Measurements from ENCODE around the gene HSD3B7.
"Not testable (repeated sequence)": the region's sequence is repeated elsewhere in the genome, so short reads cannot be mapped to it uniquely, and the experiment has no call there.

The HSD3B7 gene

DNA sequence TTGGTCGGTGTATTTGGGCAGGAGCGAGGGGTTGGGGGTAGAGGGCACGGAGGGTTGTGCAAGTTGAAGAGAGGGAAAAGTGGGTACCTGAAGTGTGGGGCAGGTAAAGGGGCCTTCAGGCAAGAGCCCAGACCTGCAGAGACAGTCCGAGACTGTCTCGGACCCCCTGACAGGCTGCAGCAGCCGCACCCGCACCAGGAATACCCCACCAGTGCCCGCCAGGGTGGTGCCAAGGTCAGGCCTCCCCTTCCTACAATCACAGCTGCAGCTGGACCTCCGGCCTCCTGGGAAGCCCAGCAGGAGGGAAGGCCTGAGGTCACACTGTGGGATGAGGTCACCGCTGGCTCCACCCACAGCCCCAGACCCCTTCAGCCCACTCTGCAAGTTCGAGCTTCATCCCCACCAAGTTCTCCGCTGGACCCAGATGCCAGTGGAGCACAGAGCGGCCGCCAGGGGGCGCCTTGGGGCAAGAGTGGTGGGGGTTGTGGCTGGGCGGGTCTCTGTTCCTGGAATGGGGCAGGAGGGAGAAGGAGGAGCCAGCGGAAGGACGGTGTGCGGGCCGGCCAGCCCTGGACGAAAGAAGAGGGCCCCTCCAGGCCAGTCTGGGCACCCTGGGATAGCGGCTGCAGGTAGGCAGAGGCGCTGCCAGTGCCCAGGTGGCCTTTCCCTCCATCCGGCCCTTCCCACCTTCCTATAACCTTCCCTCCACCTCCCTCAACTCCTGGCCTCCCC lies at the start of gene HSD3B7:
HSD3B7 (plus strand) TSS at position 539 of the 732 bp plus-strand sequence. CDS start 452 bp downstream, outside the sequence.
- DNase-seq (ENCODE audit: low read depth) = peak; percentile 63

DNA sequence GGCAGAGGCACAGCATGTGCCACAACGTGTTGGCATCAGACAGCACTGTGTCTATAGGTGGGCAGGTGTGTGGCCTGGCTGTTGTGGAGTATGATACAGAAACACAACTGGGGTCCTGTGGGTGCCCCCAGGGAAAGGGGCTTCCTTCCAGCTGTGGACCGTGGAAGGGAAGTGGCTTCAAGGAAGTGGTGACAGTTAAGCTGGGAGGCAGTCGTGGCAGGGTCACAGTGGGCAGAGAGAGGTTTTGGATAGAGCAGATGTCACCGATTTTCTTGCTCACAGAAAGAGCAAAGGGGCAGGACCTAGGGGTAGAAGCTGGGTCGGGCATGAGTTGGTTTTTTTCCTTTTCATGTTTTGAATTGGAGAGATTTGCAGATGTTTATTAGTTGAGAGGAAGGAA lies 47.3 kb upstream of the HSD3B7 start:
- no peak for DNase-seq (ENCODE audit: low read depth)

DNA sequence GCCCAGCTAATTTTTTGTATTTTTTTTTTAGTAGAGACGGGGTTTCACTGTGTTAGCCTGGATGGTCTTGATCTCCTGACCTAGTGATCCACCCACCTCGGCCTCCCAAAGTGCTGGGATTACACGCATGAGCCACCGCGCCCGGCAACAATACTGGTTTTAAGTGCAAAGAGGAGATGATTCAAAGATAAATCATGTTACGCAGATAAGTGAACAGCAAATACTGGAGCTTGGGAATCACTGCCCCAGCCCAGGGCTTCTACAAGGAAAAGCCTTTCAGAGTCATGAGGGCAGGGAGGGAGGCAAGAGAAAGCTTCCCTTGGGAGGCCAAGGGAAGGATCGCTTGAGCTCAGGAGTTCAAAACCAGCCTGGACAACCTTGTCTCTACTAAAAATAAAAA lies 45.4 kb upstream of the HSD3B7 start:
- DNase-seq (ENCODE audit: low read depth) = not testable (repeated sequence)

DNA sequence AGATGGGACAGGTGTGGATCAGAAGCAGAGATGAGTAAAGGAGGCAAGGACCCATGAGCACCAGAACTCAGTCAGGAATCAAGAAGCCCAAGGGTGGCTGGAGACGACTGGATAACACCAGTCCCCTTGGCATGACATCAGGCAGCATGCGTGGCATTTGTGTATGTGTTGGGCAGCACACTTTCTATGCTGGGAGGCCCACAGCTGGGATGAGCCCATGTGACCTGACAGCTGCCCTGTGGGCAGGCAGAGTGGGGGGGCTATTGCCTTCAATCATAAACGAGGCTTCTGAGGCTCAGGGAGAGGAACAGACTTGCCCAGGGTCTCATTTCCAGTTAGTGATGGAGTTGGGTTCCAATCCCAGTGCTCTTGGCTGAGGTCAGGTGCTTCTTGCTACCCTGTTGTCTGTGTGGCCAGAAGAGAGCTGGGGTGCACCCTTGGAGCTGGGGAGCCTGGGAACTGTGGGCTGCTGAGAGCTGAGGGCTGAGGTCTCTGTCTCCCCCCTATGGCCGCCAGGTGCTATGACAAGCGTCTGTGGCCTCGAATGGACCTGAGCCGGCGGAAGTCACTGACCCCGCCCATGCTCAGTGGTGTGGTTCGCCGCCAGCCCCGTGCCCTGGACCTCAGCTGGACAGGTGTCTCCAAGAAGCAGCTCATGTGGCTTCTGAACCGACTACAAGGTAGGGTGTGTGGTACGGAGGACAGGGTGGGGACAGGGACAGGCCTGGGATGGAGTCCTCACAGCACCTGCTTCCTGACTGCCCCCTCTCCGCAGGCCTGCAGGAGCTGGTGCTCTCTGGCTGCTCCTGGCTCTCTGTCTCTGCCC lies 43.2 kb upstream of the HSD3B7 start:
- peak; percentile 31 for DNase-seq (ENCODE audit: low read depth)

DNA sequence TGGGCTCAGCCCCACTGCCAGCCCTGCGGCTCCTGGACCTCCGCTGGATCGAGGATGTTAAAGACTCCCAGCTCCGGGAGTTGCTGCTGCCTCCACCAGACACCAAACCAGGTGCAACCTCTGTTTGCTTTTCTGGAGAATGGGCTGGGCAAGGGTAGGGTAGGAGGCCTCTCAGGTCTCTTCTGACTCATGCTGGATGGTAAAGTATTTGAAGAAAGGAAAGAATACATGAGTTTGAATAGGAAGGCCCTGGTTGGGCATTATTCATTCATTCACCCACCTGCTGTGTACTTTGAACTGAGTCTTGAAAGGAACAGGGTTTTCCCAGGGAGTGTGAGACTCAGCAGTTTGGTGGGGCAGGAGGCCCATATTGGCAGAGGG lies 42.6 kb upstream of the HSD3B7 start:
- no peak for DNase-seq (ENCODE audit: low read depth)

DNA sequence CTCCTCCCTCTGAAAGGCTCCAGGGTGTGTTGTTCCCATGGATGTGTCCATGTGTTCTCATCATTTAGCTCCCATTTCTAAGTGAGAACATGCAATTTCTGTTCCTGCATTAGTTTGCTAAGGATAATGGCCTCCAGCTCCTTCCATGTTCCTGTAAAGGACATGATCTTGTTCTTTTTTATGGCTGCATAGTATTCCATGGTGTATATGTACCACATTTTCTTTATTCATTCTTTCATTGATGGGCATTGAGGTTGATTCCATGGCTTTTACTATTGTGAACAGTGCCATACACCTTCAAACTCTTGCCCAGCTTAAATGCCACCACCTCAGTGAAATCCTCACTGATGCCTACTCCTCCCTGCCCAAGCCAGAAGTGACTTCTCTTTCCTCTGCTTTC lies 40.7 kb upstream of the HSD3B7 start:
- no peak for DNase-seq (ENCODE audit: low read depth)

DNA sequence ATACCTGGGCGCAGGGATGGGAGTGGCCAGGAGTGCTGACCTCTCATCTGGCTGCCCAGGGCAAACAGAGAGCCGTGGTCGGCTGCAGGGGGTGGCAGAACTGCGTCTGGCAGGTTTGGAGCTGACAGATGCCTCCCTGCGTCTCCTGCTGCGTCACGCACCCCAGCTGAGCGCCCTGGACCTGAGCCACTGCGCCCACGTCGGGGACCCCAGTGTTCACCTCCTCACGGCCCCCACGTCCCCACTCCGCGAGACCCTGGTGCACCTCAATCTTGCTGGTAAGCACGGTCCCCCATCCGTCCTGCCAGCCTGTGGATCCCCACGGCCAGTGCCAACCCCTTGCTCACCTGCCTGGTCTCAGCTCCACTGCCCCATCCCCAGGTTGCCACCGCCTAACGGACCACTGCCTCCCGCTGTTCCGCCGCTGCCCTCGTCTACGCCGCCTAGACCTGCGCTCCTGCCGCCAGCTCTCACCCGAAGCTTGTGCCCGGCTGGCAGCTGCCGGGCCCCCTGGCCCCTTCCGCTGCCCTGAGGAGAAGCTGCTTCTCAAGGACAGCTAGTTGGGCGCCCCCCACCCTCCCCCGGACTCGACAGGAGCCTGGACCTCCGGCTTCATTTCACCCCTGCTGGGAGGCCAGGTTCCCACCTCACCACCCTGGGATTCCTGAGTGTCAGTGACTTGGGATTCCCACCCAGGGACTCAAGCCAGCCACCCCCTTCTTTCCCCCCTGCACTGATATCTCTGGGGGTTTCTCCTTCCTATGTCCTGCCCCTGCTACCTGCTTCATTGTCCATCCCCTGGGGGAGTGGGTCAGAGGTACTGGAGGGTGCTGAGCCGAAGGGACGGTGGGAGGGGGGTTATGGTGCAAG lies 38.1 kb upstream of the HSD3B7 start:
- DNase-seq (ENCODE audit: low read depth) = no peak

DNA sequence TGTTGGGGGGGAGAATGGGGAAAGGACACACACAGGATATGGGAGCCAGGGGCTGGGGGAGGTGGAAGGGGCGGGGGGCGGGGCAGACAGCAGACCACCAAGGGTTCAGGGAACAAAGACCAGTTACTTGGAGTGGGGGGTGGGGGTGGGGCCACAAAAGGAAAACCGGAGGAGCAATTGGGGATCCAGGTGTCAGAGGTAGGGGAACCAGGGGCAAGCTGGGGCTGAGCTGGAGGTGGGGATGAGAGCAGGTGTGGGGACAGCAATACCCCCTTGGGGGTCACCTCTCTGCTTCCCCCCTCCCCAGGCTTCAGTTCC lies 37.5 kb upstream of the HSD3B7 start:
- no peak for DNase-seq (ENCODE audit: low read depth)

DNA sequence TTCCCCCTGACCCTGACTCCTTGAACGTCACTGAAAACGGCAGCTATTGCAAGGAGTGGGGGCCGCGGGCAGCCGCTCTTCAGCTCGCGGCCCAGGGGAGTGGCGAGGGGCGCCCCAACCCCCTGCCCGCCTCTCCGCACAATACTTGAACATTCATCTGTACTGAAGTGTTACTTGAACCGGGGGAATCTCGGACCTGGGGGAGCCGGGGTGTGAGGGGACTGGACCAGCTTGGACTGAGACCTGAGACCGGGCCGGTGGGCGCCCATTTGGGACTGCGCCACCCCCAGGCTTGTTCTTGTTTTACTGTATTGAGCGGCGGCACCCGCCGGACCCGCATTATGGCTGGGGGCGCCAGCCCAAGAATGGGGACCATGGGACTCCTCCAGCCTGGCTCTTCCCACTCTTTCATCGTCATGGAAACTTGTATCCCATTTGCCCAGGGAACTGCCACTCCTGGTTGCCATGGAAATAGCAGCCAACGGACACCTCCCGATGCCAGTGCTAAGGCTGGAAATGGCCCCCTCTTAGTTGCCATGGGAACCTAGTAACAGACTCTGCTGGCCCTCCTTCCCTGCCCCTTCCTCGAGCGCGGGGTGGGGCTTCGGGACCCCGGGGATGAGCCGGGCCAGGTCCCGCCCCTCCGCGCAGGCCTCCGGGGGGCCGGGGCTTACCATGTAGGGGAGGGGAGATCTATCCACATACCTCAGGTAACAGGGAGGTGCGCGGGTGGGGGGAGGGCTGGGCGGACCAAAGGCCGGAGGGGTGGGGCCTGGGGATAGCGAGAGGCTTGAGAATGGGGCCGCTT lies 36.9 kb upstream of the HSD3B7 start:
- no peak for DNase-seq (ENCODE audit: low read depth)

DNA sequence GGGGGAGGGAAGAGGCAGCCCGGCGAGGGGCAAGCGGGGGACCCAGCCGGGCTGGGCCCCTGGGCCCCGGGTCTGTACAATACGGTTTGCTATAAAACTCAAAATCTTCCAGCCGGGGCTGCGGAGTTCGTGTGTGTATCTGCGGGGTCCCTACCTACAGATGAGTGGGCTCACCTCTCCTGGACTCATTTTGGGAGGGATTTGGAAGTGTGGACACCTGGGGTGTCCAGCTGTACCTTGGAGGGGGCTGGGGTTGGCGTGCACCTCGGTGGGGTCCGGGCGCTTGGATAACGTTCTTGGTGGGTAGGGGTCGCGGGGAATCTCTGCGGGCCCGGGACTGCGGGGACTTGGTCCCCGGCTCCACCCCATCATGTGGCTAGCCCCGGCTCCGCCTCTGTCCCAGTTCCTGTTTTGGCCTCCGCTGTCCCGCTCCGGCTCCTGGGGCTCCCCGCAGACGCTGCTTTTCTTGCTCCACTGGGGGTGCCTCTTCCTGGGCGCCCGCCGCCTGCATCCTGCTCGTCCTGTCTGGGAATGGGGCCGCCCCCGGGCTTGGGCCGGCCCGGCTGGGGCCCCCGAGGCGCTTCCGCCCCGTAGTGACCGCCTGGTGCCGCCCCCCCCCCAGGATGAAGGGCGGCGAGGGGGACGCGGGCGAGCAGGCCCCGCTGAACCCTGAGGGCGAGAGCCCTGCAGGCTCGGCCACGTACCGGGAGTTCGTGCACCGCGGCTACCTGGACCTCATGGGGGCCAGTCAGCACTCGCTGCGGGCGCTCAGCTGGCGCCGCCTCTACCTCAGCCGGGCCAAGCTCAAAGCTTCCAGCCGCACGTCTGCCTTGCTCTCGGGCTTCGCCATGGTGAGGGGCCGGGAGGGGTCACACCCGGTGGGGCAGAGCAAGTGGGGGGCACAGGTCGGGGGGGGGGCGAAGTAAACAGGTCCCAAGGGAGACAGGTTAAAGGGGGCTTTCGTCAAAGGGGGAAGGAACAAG lies 36.0 kb upstream of the HSD3B7 start, which contains the start of gene ORAI3:
ORAI3 (plus strand) TSS at position 402 of the 983 bp plus-strand sequence; CDS start at position 624, 222 bp downstream.
- DNase-seq (ENCODE audit: low read depth) = no peak

DNA sequence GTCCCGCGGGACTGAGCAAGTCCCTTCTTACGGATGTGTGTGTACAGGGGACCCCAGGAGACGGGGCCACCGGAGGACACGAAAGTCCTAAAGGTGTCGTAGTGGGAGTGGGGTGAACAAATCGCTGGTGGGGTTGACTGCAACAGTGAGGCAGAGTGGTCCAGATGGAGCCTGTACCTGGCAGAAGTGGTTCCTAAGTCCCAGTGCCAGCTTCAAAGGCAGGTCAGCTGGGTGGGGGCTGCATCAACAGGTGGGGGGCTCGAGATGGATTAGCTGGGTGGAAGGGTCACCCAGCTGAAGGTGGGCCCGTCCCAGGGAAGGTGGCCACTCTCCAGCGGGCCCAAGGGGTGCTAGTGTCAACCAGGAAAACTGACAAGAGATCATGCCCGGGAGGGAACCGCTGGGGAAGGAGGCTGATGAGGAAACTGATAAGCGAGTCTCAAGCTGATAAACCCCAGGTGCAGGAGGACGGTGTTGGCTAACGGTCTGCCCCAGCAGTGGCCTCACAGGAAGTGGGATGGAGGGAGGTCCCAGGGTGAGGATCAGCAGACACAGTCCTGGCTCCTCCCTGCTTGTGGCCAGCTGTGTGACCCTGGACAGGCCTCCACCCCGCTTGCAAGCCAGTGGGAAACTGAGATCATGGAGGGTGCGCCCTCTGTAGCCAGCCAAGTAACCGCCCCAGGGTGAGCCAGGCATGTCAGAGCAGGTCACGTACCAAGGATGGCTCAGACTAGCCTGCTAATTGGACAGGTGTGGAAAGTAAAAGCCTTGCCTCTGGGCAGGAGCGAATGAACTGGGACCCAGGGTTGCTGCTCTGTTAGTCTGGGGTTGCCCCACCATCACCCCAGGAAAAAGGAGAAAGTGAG lies 35.1 kb upstream of the HSD3B7 start:
- no peak for DNase-seq (ENCODE audit: low read depth)

DNA sequence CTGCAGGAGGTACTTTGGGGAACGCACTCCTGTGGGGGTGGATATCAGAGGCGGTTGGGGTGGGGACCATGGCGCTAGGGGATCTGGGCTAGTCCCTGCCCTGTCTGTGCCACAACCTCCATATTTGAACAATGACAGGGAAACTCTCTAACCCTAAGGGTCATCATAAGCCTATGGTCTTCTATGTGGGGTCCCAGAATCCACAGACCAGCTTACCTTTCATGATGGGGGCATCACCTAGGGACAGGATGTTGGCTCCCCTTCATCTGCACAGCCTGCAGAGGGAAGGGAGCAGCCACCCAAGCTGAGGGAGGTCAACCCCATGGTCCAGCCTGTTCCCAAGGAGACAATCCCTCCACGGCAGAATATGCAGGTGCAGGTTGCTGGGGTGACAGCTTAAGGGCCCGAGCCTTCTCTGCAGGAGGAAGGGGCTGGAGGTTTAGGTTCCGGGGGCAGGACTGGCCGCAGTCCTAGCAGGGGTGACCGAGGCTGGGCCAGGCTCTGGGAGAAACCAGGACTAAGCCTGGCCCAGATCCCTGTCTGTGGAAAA lies 34.4 kb upstream of the HSD3B7 start:
- no peak for DNase-seq (ENCODE audit: low read depth)

DNA sequence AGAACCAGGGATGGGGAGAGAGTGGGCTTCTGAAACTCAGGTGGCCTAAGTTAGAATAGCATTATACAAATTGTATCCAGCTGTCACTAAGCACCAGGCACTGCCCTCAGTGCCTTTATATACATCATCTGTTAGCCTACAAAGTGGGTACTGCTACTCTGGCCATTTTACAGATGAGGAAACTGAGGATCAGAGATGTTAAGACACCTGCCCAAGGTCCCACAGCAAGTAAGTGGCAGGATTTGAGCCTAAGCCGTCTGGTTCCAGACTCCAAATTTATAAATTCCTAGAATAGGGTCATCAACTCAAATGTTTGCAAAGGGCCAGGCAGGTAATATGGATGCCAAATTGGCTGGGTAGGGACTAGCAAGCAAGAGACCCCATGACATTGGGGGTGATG lies 33.8 kb upstream of the HSD3B7 start:
- DNase-seq (ENCODE audit: low read depth) = no peak

DNA sequence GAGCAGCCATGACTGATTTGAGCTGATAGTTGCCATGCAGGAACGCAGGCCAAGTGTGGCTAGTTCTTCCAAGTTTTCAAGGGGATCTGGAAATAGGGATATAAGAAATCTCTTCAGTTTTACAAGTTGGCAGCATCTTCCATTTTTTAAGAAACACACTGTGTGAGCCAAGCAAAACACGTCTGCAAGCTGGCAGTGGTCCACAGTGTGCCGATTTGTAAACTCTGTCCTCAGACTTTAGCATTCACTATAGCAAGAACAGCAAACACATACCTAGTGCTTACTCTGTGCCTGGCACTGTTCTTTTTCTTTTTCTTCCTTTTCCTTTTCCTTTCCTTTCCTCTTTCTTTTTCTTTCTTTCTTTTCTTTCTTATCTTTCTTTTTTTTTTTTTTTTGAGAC lies 33.3 kb upstream of the HSD3B7 start:
- no peak for DNase-seq (ENCODE audit: low read depth)

DNA sequence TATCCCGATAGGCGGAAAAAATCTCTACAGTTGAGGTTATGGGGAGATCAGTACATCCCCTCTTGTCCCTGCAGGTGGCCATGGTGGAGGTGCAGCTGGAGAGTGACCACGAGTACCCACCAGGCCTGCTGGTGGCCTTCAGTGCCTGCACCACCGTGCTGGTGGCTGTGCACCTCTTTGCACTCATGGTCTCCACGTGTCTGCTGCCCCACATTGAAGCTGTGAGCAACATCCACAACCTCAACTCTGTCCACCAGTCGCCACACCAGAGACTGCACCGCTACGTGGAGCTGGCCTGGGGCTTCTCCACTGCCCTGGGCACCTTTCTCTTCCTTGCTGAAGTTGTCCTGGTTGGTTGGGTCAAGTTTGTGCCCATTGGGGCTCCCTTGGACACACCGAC lies 31.9 kb upstream of the HSD3B7 start:
- DNase-seq (ENCODE audit: low read depth) = no peak

DNA sequence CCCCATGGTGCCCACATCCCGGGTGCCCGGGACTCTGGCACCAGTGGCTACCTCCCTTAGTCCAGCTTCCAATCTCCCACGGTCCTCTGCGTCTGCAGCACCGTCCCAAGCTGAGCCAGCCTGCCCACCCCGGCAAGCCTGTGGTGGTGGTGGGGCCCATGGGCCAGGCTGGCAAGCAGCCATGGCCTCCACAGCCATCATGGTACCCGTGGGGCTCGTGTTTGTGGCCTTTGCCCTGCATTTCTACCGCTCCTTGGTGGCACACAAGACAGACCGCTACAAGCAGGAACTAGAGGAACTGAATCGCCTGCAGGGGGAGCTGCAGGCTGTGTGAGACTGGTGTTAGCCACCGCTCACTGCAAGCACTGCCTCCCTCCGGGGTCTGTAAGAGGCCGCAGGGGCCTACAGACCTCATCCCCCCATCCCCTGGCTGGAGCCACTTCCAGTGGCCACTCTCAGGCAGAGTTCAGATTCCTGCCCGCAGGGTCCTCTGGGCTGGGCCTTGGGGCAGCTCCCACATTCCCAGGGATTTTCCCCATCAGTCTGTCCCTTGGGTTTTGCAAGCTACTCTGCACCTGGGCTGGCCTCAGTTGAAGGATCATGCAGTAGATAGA lies 31.4 kb upstream of the HSD3B7 start:
- DNase-seq (ENCODE audit: low read depth) = peak; percentile 19

DNA sequence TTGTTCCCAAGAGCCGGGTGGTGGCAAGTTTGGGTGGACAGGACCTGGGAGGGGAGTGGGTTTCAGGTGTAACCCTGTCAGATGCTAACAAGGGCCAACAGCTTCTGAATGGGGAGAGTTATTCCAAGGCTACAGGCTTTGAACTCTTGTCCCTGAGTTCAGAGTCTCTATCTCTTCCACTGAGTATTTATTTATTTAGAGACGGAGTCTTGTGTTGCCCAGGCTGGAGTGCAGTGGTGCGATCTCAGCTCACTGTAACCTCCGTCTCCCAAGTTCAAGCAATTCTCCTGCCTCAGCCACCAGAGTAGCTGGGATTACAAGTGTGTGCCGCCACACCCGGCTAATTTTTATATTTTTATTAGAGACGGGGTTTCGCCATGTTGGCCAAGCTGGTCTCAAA lies 30.0 kb upstream of the HSD3B7 start:
- DNase-seq (ENCODE audit: low read depth) = no peak

DNA sequence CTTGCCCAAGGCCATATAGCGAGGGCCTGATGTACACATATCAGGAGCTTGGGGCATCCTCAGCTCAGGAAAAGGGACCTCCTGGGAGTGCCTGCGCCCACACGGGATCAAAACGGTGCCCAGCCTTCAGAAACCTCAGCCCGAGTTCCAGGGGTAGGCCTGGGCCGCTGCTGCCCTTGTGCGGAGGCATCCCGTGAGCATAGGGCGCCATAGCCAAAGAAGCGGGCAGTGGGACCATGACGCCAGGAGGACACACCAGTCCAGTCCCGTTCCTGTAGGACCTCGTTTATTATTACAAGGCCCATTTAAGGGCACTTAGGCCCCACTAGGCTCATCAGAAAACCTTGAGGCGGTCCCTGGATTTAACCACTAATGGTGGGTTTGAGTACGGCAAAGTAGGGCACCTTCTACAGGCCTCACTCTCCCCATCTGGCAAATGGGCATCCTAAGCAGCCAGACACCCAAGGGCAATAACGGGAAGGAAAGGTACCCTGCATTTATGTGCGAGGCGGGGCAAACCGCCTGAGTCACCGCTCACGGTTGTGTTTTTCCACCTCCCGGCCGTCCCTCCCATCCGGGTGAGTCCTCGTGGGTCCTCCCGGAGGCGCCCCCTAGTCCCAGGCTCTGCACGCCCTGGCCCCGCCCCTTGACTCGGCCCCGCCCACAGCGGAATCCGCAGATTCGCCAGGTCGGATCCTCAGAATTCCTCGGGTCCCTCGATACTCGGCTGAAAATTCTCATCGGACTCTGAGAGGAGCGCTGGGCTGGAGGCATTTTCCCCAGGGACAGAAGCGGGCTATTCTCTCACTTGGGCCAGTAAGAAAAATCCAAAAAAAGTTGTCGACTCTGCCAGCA lies 28.2 kb upstream of the HSD3B7 start:
- peak; percentile 79 for DNase-seq (ENCODE audit: low read depth)

All from stimulated activated CD8-positive, alpha-beta memory T cell treated with anti-CD3 and anti-CD28 coated beads, Interleukin-15, amount 100 ng/mL, for 1 hour (primary cell).